GM12878 (cell line): Measurements from ENCODE around the gene TMTC1. TPM values are rescaled to one million over a fixed set of nuclear protein-coding genes. Genes with fewer than 3 reads are reported as not detected.

Experiments
- ATAC-seq: fragments of 200-7000 bp; cut with Tn5 transposase; 3 replicates; pipeline ENCODE4 v1.9.1; 2020; ENCODE audit warnings: mild to moderate bottlenecking, moderate library complexity
- BruUV-seq: library from RNA; stranded (reverse); fragments of 400-500 nt; replicated peaks from 2 replicates; lab custom pipeline; 2021; lab: Mats Ljungman, UMichigan
- CTCF ChIA-PET: fragments of 300-600 bp; sonication (Branson Sonifier 250); formaldehyde crosslinking; extraction: SDS; loops from one replicate; lab custom pipeline; 2021; ENCODE audit warnings: inconsistent platforms; lab: Yijun Ruan, JAX
- POLR2A ChIA-PET: fragments of 350-600 bp; formaldehyde crosslinking; extraction: SDS; loops from one replicate; lab custom pipeline; 2021; ENCODE audit warnings: inconsistent platforms; lab: Charles Lee
- RAD21 ChIA-PET: fragments of 300-600 bp; sonication (Branson Sonifier 250); formaldehyde crosslinking; loops from one replicate; lab custom pipeline; 2023; ENCODE audit warnings: antibody characterized with exemption; ENCODE audit not compliant: unreplicated experiment; lab: Charles Lee
- SMC1A ChIA-PET: fragments of 300-600 bp; sonication (Branson Sonifier 250); formaldehyde crosslinking; loops from one replicate; lab custom pipeline; 2023; ENCODE audit not compliant: unreplicated experiment, uncharacterized antibody; lab: Charles Lee
- DNase-seq: peaks from one replicate; pipeline ENCODE4 v3.0.0-alpha.2; 2011; ENCODE audit warnings: low read depth, low spot score
- FAIRE-seq: peaks from 3 replicates; lab custom pipeline; 2011; peaks lifted over from hg19 to GRCh38; lab: Jason Lieb, UNC
- H2AFZ ChIP-seq: 2 replicates; pipeline ENCODE4 v1.6.0; 2011; ENCODE audit warnings: low read depth, low read length, control low read depth; ENCODE audit not compliant: control insufficient read depth
- H3K27ac ChIP-seq: 2 replicates; pipeline ENCODE4 v1.5.1; 2011; ENCODE audit warnings: control low read depth; ENCODE audit not compliant: control insufficient read depth, insufficient read depth
- H3K27me3 ChIP-seq, 2 experiments: replicated peaks in 1 of 2; 2 replicates each; pipeline versions ENCODE4 v1.6.0 to v1.6.1; 2011; ENCODE audit warnings: low read length in 1 of 2; ENCODE audit not compliant: control insufficient read depth in 2 of 2, insufficient read depth in 2 of 2
- H3K36me3 ChIP-seq, 2 experiments: 2 replicates each; pipeline ENCODE4 v1.5.1; 2011; ENCODE audit warnings: low read length in 1 of 2; ENCODE audit not compliant: control insufficient read depth in 2 of 2, insufficient read depth in 2 of 2
- H3K4me1 ChIP-seq: 2 replicates; pipeline ENCODE4 v1.6.1; 2011; ENCODE audit warnings: mild to moderate bottlenecking, low read length, moderate library complexity, mixed read lengths; ENCODE audit not compliant: control insufficient read depth, insufficient read depth
- H3K4me2 ChIP-seq: 2 replicates; pipeline ENCODE4 v1.6.0; 2011; ENCODE audit warnings: control low read depth; ENCODE audit not compliant: control insufficient read depth, insufficient read depth
- H3K4me3 ChIP-seq: fragments of 200-600 bp; sonication (generic); 2 replicates; pipeline ENCODE4 v1.5.1; 2016
- H3K79me2 ChIP-seq: 2 replicates; pipeline ENCODE4 v1.6.0; 2011; ENCODE audit warnings: low read length; ENCODE audit not compliant: control insufficient read depth, insufficient read depth
- H3K9ac ChIP-seq: 2 replicates; pipeline ENCODE4 v1.8.0; 2011; ENCODE audit warnings: low read length, control low read depth, mixed read lengths; ENCODE audit not compliant: control insufficient read depth, insufficient read depth
- H3K9me3 ChIP-seq: replicated peaks from 3 replicates; pipeline ENCODE4 v1.5.1; 2011; ENCODE audit warnings: mild to moderate bottlenecking, low read length; ENCODE audit not compliant: control insufficient read depth, insufficient read depth
- H4K20me1 ChIP-seq: 2 replicates; pipeline ENCODE4 v1.6.0; 2011; ENCODE audit not compliant: control insufficient read depth, insufficient read depth
- ASH2L ChIP-seq: fragments of 300-600, 200-600 bp; sonication (generic); IDR thresholded peaks from 2 replicates; pipeline ENCODE4 v1.6.1; 2017; ENCODE audit warnings: low read depth, mild to moderate bottlenecking, borderline replicate concordance
- BRCA1 ChIP-seq: IDR thresholded peaks from 2 replicates; pipeline ENCODE4 v1.6.1; 2011; ENCODE audit warnings: low read depth, low read length, improper control_type of control experiment
- GATAD2B ChIP-seq: fragments of 450-650 bp; conservative IDR thresholded peaks from 2 replicates; pipeline ENCODE4 v1.6.1; 2017; ENCODE audit warnings: low read depth, mild to moderate bottlenecking, moderate library complexity
- HDAC6 ChIP-seq: fragments of 200-600 bp; sonication (generic); IDR thresholded peaks from one replicate; pipeline ENCODE4 v1.8.0; 2017; ENCODE audit warnings: antibody characterized with exemption; ENCODE audit not compliant: unreplicated experiment
- KDM1A ChIP-seq: fragments of 200-600 bp; sonication (generic); IDR thresholded peaks from 2 replicates; pipeline ENCODE4 v1.6.1; 2016; ENCODE audit warnings: borderline replicate concordance
- NBN ChIP-seq: fragments of 450-650 bp; IDR thresholded peaks from 2 replicates; pipeline ENCODE4 v1.6.1; 2016
- NR2C1 ChIP-seq: fragments of 450-650 bp; IDR thresholded peaks from 2 replicates; pipeline ENCODE4 v1.6.1; 2017; ENCODE audit warnings: antibody characterized with exemption, mild to moderate bottlenecking, moderate library complexity
- SP1 ChIP-seq: IDR thresholded peaks from one replicate; pipeline ENCODE4 v1.6.1; 2011; ENCODE audit warnings: low read depth, low read length
- SRF ChIP-seq, 2 experiments: IDR thresholded peaks; 2 replicates each; pipeline ENCODE4 v1.6.1; 2011; ENCODE audit warnings: low read depth in 2 of 2, low read length in 2 of 2, mild to moderate bottlenecking in 1 of 2, moderate library complexity in 1 of 2
- ZNF274 ChIP-seq: IDR thresholded peaks from one replicate; pipeline ENCODE4 v1.8.0; 2011; ENCODE audit not compliant: insufficient read length, insufficient read depth
- WGBS: methylation state at CpG from one replicate; pipeline ENCODE4 v1.1.6; 2016; ENCODE audit warnings: low lambda C conversion rate; ENCODE audit not compliant: insufficient replicate concordance, insufficient coverage; ENCODE audit errors: missing lambda C conversion rate; 5-methylcytosine and 5-hydroxymethylcytosine counted together
- in situ Hi-C: fragments of 300-500 bp; cut with MboI; formaldehyde crosslinking; loops from 9 replicates; pipeline ENCODE4 v1.14.3; 2018; ENCODE audit warnings: mixed read lengths
- intact Hi-C: fragments of 100-400 bp; cut with micrococcal nuclease; formaldehyde crosslinking; loops from one replicate; pipeline ENCODE4 v1.14.2; 2022; ENCODE audit not compliant: unreplicated experiment
- polyA plus RNA-seq, 11 experiments: library from polyadenylated mRNA; depleted of rRNA in 4 of 11; unstranded in 6 of 11; stranded (reverse) in 5 of 11; fragments of >200 nt; fragmentation: Nextera tagmentation in 4 of 11; fragmentation: Illumina TruSeq in 1 of 11; extraction: Ambion mirVana in 4 of 11; extraction: Trizol in 1 of 11; gene quantifications; 1 replicate in 1 of 11; 2 replicates in 10 of 11; pipeline versions ENCODE4 v1.2.1 to v1.2.3, GENCODE V29; 2011 to 2016; ENCODE audit warnings: inconsistent platforms in 2 of 11, missing spikeins in 2 of 11, low read depth in 1 of 11
- total RNA-seq, 4 experiments: library from RNA; depleted of rRNA in 3 of 4; stranded (reverse); fragments of >200 nt in 3 of 4; fragmentation: Illumina TruSeq in 1 of 4; extraction: Trizol in 1 of 4; gene quantifications; 2 replicates each; pipeline versions ENCODE4 v1.2.1 to v1.2.3, GENCODE V29; 2013 to 2021
- TF ChIP-seq, protein P1 (sequence below): fragments of 450-650 bp; formaldehyde crosslinking; IDR thresholded peaks from 2 replicates; pipeline ENCODE4 v1.5.0; 2022; ENCODE audit warnings: mild to moderate bottlenecking, missing genetic modification characterization
- TF ChIP-seq, protein P2 (sequence below): fragments of 450-650 bp; IDR thresholded peaks from 2 replicates; pipeline ENCODE4 v1.6.1; 2016; ENCODE audit warnings: mild to moderate bottlenecking

Gene TMTC1
- total and polyA plus RNA-seq, 10 of the 15 experiments (the other 5 are each of a cell fraction or from before 2014, with no cell fraction given): 0.10 to 20.9 (median 0.57) TPM

DNA sequence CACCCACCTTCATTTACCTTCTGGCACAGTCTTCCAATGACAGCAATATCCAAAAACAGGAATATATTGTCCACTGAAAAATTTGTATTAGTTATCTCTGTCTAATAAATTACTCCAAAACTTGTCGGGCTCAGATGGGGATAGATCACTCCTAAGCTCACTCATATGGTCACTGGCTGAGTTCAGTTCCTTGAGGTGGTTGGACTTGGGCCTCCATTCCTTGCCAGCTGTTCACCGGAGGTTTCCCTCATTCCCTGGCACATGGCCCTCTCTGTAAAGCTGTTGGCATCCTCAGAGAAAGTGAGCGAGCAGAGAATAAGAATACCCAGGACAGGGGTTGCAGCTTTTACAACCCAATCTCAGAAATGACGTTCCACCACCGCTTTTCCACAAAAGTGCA, 81.5 kb downstream of the TMTC1 start:
- SMC1A ChIA-PET: interaction anchor here (0.7 to 6.5 kb wide), 9 partner anchors 10 to 143 kb away, joined by 3 to 58 read pairs (median 5); no protein-coding TSS in a partner anchor
- intact Hi-C loops: no loop called here

DNA sequence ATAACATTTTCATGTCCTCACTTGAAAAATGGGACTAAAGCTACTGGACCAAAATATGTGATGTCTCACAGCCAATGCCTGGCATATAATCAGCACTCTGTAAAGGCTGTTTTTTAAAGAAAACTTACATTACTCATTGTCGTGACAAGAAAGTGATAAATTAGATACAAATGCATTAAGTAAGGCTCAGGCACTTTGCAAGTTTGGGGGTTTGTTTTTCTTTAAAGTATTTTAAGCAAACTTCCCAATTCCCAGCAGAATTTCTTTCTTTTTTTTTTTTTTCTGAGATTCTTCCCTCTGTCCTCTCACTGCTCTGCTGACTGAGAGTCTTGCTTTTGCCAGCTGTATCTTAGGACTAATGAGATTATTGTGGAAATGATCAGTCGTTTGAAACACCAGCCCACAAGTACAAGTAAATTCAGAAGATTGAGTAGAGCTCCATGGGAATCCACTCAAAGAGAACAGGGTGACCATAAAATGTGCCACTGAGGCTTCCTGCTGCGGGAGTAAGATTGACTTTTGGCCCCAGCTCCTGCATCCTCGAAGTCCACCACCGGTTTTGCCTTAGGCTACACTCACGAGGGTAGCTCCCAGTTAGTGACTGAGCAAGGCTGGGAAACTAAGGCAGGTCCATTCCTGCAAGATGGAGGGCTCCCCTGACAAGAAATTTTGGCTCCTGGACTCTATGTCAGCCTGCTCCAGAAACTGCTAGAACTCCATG, 82.8 kb downstream of the TMTC1 start:
- CTCF ChIA-PET: interaction anchor here (0.5 to 1.8 kb wide), 6 partner anchors 8 to 200 kb away, joined by 3 to 13 read pairs (median 4); no protein-coding TSS in a partner anchor
- TF ChIP-seq, protein P1, sequence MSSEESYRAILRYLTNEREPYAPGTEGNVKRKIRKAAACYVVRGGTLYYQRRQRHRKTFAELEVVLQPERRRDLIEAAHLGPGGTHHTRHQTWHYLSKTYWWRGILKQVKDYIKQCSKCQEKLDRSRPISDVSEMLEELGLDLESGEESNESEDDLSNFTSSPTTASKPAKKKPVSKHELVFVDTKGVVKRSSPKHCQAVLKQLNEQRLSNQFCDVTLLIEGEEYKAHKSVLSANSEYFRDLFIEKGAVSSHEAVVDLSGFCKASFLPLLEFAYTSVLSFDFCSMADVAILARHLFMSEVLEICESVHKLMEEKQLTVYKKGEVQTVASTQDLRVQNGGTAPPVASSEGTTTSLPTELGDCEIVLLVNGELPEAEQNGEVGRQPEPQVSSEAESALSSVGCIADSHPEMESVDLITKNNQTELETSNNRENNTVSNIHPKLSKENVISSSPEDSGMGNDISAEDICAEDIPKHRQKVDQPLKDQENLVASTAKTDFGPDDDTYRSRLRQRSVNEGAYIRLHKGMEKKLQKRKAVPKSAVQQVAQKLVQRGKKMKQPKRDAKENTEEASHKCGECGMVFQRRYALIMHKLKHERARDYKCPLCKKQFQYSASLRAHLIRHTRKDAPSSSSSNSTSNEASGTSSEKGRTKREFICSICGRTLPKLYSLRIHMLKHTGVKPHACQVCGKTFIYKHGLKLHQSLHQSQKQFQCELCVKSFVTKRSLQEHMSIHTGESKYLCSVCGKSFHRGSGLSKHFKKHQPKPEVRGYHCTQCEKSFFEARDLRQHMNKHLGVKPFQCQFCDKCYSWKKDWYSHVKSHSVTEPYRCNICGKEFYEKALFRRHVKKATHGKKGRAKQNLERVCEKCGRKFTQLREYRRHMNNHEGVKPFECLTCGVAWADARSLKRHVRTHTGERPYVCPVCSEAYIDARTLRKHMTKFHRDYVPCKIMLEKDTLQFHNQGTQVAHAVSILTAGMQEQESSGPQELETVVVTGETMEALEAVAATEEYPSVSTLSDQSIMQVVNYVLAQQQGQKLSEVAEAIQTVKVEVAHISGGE (CRISPR knock-in tag): no peak
- TF ChIP-seq HDAC6 (no peak), GATAD2B (no peak), SP1 (no peak), NBN (no peak), ZNF274 (no peak), KDM1A (no peak), BRCA1 (no peak), NR2C1 (no peak), ASH2L (no peak)
- TF ChIP-seq, protein P2, sequence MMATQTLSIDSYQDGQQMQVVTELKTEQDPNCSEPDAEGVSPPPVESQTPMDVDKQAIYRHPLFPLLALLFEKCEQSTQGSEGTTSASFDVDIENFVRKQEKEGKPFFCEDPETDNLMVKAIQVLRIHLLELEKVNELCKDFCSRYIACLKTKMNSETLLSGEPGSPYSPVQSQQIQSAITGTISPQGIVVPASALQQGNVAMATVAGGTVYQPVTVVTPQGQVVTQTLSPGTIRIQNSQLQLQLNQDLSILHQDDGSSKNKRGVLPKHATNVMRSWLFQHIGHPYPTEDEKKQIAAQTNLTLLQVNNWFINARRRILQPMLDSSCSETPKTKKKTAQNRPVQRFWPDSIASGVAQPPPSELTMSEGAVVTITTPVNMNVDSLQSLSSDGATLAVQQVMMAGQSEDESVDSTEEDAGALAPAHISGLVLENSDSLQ: no peak

More for the DNA sequence above, 81.5 kb downstream of the TMTC1 start:
- CTCF ChIA-PET: interaction anchor here (1.1 to 1.8 kb wide), 3 partner anchors 10 to 19 kb away, joined by 4 to 13 read pairs (median 5); no protein-coding TSS in a partner anchor
- no peaks in the 10 kb centered on the region for H3K4me1 ChIP-seq
- 35% methylated on average over 5 of the region's 5 CpGs for WGBS
- no TSS peak for BruUV-seq
- H4K20me1 ChIP-seq: no peaks in the 10 kb centered on the region
- H3K4me2 ChIP-seq: no peak overlapping the region
- no peaks in the 10 kb centered on the region for H3K27me3 ChIP-seq
- no peak overlapping the region for H3K4me3 ChIP-seq
- in situ Hi-C loops: no loop called here
- H3K79me2 ChIP-seq: no peaks in the 10 kb centered on the region
- TF ChIP-seq SRF (IDR thresholded peaks at IDR 0.05; ENCODE audit: low read depth in 2 of 2, low read length in 2 of 2): no peak
- H3K9ac ChIP-seq: no peak overlapping the region
- RAD21 ChIA-PET: interaction anchor here (0.7 to 1.8 kb wide), 4 partner anchors 14 to 81 kb away, joined by 3 to 5 read pairs (median 3); partner anchors contain the start of gene TMTC1
- no peaks in the 10 kb centered on the region for H3K36me3 ChIP-seq
- H3K9me3 ChIP-seq: no peaks in the 10 kb centered on the region
- H2AFZ ChIP-seq: no peak overlapping the region
- no peak for ATAC-seq
- DNase-seq: no peak
- FAIRE-seq: no peak
- POLR2A ChIA-PET: interaction anchor here (0.7 to 1.8 kb wide), 4 partner anchors 9 to 71 kb away, joined by 3 to 6 read pairs (median 4); no protein-coding TSS in a partner anchor
- H3K27ac ChIP-seq: no peak overlapping the region

More for the DNA sequence above, 82.8 kb downstream of the TMTC1 start:
- WGBS: 24% methylated on average over 6 of the region's 6 CpGs
- H2AFZ ChIP-seq: no peak overlapping the region
- H3K36me3 ChIP-seq: no peaks in the 10 kb centered on the region
- H3K9me3 ChIP-seq: no peaks in the 10 kb centered on the region
- no peak overlapping the region for H3K4me3 ChIP-seq
- FAIRE-seq (no peak), ATAC-seq (no peak), DNase-seq (no peak)
- H3K79me2 ChIP-seq: no peaks in the 10 kb centered on the region
- no peak overlapping the region for H3K27ac ChIP-seq
- intact Hi-C loops (no loop called here), in situ Hi-C loops (no loop called here)
- H3K27me3 ChIP-seq: no peaks in the 10 kb centered on the region
- RAD21 ChIA-PET: interaction anchor here (1.1 to 2.1 kb wide), 5 partner anchors 10 to 32 kb away, joined by 3 to 7 read pairs (median 5); no protein-coding TSS in a partner anchor
- H3K4me2 ChIP-seq: no peak overlapping the region
- no TSS peak for BruUV-seq
- SMC1A ChIA-PET: interaction anchor here (0.7 to 6.5 kb wide), 15 partner anchors 8 to 113 kb away, joined by 3 to 58 read pairs (median 5); no protein-coding TSS in a partner anchor
- no peaks in the 10 kb centered on the region for H4K20me1 ChIP-seq
- H3K9ac ChIP-seq: no peak overlapping the region
- POLR2A ChIA-PET: interaction anchor here (0.7 to 1.5 kb wide), 6 partner anchors 8 to 74 kb away, joined by 3 to 6 read pairs (median 4); no protein-coding TSS in a partner anchor
- H3K4me1 ChIP-seq: no peaks in the 10 kb centered on the region
